K562 treated with DMSO at 1 percent for 48 hours (cell line): ENCODE data around the gene EXOC7. TPM values are rescaled to one million over a fixed set of nuclear protein-coding genes. Genes with fewer than 3 reads are reported as not detected.

Source experiments
- total RNA-seq: library from RNA; unstranded; fragments of 300-600 nt; gene quantifications from 2 replicates; pipeline ENCODE4 v1.2.3, GENCODE V29; 2022; ENCODE audit warnings: low replicate concordance; ENCODE audit errors: extremely low read depth

EXOC7 gene
- total RNA-seq = not detected in 2 replicates

GRCh38 chr17:76103274-76104139, at the start of gene EXOC7:
Gene EXOC7 (minus strand): TSS chr17:76103787. CDS start chr17:76103692, 95 bp downstream.

GRCh38 chr17:76141212-76142038, 37.8 kb upstream of the EXOC7 start, which contains the start of gene FOXJ1:
Gene FOXJ1 (minus strand): TSS chr17:76141245. CDS start chr17:76140395, 850 bp downstream.

GRCh38 chr17:76078860-76079534, 24.6 kb downstream of the EXOC7 start, which contains the start of gene ZACN:
Gene ZACN (plus strand): TSS chr17:76079182. CDS start chr17:76079265, 83 bp downstream.

GRCh38 chr17:76074390-76075363, 28.9 kb downstream of the EXOC7 start, which contains the start of gene GALR2:
Gene GALR2 (plus strand): TSS chr17:76074781. CDS start chr17:76074884, 103 bp downstream.

GRCh38 chr17:76072148-76072858, 31.3 kb downstream of the EXOC7 start, which contains the start of gene SRP68:
Gene SRP68 (minus strand): TSS chr17:76072517. CDS start chr17:76072491, 26 bp downstream.

Other genes starting within 250 kb of the EXOC7 start
- 432 TPM in 1 of 2 replicates, not detected in the other for gene WBP2, start 248.5 kb downstream of the EXOC7 start, total RNA-seq
- gene TRIM47, start 225.2 kb downstream of the EXOC7 start, total RNA-seq = not detected in 2 replicates
- gene TRIM65, start 206.8 kb downstream of the EXOC7 start, total RNA-seq = not detected in 2 replicates
- gene MRPL38, start 198.9 kb downstream of the EXOC7 start, total RNA-seq = not detected in 2 replicates
- not detected in 2 replicates for gene FBF1, start 162.7 kb downstream of the EXOC7 start, total RNA-seq
- gene ACOX1, start 124.6 kb downstream of the EXOC7 start, total RNA-seq = not detected in 2 replicates
- not detected in 2 replicates for gene TEN1, start 124.5 kb downstream of the EXOC7 start, total RNA-seq
- not detected in 2 replicates for gene CDK3, start 102.9 kb downstream of the EXOC7 start, total RNA-seq
- not detected in 2 replicates for gene EVPL, start 76.5 kb downstream of the EXOC7 start, total RNA-seq
- gene SRP68, start 31.3 kb downstream of the EXOC7 start, total RNA-seq = not detected in 2 replicates
- gene GALR2, start 29.0 kb downstream of the EXOC7 start, total RNA-seq = not detected in 2 replicates
- gene ZACN, start 24.6 kb downstream of the EXOC7 start, total RNA-seq = not detected in 2 replicates
- not detected in 2 replicates for gene FOXJ1, start 37.5 kb upstream of the EXOC7 start, total RNA-seq
- gene RNF157, start 136.7 kb upstream of the EXOC7 start, total RNA-seq = not detected in 2 replicates
- gene UBALD2, start 161.6 kb upstream of the EXOC7 start, total RNA-seq = not detected in 2 replicates
- gene QRICH2, start 204.5 kb upstream of the EXOC7 start, total RNA-seq = not detected in 2 replicates